ENCODE results near the gene CHD3. TPM values are rescaled to one million over a fixed set of nuclear protein-coding genes. Genes with fewer than 3 reads are reported as not detected.

CHD3 gene
- polyA plus RNA-seq, 1 experiment, result 49.1 TPM

DNA sequence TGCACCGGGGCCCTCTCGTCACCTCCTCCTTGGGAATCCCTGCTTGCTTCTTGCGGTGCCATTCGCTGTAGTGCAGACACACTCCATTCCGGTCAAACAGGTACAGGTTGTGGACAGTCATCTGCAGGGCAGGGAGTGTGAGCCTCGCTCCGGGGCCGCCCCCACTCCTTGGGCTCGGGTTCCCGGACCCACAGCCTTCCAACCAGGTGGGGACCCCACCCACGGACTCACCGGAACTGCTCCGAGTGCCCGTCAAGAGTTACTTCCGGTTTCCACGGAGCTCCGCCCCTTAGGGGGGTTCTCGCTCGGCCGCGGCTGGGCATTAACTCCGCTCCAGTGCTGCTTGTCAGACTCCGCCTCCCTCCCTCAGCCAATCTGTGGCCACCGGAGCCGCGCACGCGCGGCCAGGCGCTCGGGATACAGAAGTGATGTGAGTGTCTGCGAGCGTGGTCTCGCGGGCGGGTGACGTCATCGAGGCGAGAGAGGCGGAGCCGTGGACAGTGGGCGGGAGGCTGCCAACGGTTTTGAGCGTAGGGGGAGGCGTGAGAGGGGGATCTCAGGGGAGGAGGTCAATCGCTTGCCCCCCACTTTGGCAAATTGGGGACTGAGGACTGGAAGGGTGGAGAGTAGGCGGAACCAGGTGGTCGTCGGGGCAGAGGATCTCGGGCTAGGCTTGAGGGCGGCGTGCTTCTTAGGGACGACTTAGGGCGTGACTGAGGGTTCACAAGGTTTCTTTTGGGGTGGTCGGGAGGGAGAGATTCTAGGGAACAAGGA lies 43.3 kb downstream of the CHD3 start, which contains the start of the genes CNTROB and TRAPPC1:
TSS of gene CNTROB (plus strand) at position 498 of the 774 bp plus-strand sequence. CDS start 874 bp downstream, outside the sequence.
TSS of gene TRAPPC1 (minus strand) at position 238 of the 774 bp plus-strand sequence. CDS start at position 121, 117 bp downstream.
- peak within 1 kb of the TSS; percentile 68 for H3K4me3 ChIP-seq (ENCODE audit: low read depth, low read length)
- TF ChIP-seq, protein P1, sequence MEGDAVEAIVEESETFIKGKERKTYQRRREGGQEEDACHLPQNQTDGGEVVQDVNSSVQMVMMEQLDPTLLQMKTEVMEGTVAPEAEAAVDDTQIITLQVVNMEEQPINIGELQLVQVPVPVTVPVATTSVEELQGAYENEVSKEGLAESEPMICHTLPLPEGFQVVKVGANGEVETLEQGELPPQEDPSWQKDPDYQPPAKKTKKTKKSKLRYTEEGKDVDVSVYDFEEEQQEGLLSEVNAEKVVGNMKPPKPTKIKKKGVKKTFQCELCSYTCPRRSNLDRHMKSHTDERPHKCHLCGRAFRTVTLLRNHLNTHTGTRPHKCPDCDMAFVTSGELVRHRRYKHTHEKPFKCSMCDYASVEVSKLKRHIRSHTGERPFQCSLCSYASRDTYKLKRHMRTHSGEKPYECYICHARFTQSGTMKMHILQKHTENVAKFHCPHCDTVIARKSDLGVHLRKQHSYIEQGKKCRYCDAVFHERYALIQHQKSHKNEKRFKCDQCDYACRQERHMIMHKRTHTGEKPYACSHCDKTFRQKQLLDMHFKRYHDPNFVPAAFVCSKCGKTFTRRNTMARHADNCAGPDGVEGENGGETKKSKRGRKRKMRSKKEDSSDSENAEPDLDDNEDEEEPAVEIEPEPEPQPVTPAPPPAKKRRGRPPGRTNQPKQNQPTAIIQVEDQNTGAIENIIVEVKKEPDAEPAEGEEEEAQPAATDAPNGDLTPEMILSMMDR (IDR thresholded peaks at IDR 0.05; ENCODE audit: insufficient read depth, low read depth, low read length), result no peak
- ChIA-PET CTCF (interaction anchor here (0.6 to 4.9 kb wide), 17 partner anchors 10 to 189 kb away, joined by 3 to 46 read pairs (median 4); partner anchors contain the start of gene RNF227), POLR2A (interaction anchor here (0.6 to 1.0 kb wide), 2 partner anchors 43 to 454 kb away, joined by 3 to 5 read pairs; no protein-coding TSS in a partner anchor)
- no peaks in the 10 kb centered on the region for H3K27me3 ChIP-seq (ENCODE audit: control insufficient read depth, insufficient read depth, low read length)
- DNase-seq (ENCODE audit: low read depth), result peak; percentile 97
- H3K36me3 ChIP-seq (ENCODE audit: control insufficient read depth, insufficient read depth, low read length), result peaks cover 1% of the 10 kb centered on the region

DNA sequence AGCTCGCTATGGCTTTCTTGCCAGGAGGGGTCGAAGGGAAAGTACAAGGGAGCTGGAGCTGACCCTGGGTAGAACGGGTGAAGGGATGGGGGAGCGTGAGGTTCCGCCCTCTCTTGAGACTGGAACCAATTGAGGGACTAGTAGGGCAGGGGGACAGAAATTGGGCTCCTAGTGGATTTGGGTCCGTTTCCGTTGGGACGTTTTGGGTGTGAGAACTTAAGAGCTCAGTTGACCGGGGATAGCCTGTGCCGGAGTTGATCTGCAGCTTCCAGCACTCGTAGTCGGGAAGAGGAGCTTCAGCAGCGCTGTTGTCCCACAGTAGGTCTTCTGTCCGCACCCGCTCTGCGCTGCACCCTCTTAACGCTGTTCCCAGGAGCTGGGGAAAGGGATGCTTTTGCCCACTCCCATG lies 43.9 kb downstream of the CHD3 start:
- Histone ChIP-seq H3K36me3 (ENCODE audit: control insufficient read depth, insufficient read depth, low read length) (peaks cover 1% of the 10 kb centered on the region), H3K4me3 (ENCODE audit: low read depth, low read length) (peak overlapping the region; percentile 64), H3K27me3 (ENCODE audit: control insufficient read depth, insufficient read depth, low read length) (no peaks in the 10 kb centered on the region)
- CTCF ChIA-PET, result interaction anchor here (0.9 to 4.9 kb wide), 16 partner anchors 10 to 189 kb away, joined by 3 to 46 read pairs (median 4); partner anchors contain the start of gene RNF227
- DNase-seq (ENCODE audit: low read depth), result no peak
- POLR2A ChIA-PET, result interaction anchor here (0.6 to 1.0 kb wide), 3 partner anchors 17 to 455 kb away, joined by 3 to 5 read pairs (median 3); partner anchors contain the start of gene RNF227
- TF ChIP-seq, protein P1 (IDR thresholded peaks at IDR 0.05; ENCODE audit: insufficient read depth, low read depth, low read length), result no peak

DNA sequence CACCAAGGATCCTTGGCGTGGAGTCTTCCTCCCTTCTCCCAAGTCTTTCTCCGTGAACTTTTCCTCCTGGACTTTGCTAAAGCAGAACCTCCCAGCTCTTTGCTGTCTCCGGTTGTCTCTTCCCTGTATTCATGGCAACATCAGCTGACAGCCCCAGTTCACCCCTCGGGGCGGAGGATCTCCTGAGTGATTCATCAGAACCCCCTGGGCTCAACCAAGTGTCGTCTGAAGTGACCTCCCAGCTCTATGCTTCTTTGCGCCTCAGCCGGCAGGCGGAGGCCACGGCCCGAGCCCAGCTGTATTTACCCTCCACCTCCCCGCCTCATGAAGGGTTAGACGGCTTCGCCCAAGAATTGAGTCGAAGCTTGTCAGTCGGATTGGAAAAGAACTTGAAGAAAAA lies 44.4 kb downstream of the CHD3 start:
- Histone ChIP-seq H3K4me3 (ENCODE audit: low read depth, low read length) (peak overlapping the region; percentile 64), H3K36me3 (ENCODE audit: control insufficient read depth, insufficient read depth, low read length) (peaks cover 1% of the 10 kb centered on the region), H3K27me3 (ENCODE audit: control insufficient read depth, insufficient read depth, low read length) (no peaks in the 10 kb centered on the region)
- POLR2A ChIA-PET, result interaction anchor here (0.9 kb wide), 1 partner anchor 17 kb away, joined by 3 read pairs; the partner anchor contains the start of gene RNF227
- TF ChIP-seq, protein P1 (IDR thresholded peaks at IDR 0.05; ENCODE audit: insufficient read depth, low read depth, low read length), result peak; percentile 49
- DNase-seq (ENCODE audit: low read depth), result no peak
- CTCF ChIA-PET, result interaction anchor here (0.7 to 4.9 kb wide), 12 partner anchors 10 to 190 kb away, joined by 3 to 46 read pairs (median 4); partner anchors contain the start of gene RNF227

DNA sequence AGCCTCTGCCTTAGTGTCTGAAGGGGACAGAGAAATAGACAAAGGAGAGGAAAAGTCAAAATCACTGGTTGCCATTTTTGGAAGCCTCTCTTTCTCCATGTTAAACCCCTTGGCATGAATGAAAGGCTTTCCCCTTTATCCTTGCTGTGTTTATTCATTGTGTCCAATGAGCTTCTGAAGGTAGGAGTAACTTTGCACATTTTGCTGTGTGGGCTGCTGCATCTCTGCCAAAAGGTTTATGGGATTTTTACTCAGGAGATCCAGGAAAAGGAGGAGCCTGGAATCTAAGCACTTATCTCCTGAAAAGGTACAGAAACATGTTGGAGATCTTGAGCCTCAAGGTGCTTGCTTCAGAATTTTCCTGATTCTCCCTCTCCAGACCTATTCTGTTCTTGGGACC lies 47.3 kb downstream of the CHD3 start:
- TF ChIP-seq, protein P1 (IDR thresholded peaks at IDR 0.05; ENCODE audit: insufficient read depth, low read depth, low read length), result no peak

DNA sequence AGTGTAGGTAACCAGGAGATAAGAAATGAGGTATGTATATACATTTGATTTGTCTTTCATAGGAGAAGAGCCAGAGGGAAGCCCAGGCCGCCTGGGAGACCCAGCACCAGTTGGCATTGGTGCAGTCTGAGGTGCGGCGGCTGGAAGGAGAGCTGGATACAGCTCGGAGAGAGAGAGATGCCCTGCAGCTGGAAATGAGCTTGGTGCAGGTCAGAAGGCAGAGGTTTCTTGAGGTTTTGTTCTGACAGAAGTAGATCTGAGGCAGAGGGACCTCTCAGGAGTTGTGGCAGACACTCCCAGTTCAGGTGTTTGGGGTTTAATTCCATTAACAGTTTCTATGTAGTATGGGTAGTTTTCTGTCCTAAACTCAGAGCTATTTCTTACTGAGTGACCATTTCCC lies 51.4 kb downstream of the CHD3 start:
- no peak for DNase-seq (ENCODE audit: low read depth)
- TF ChIP-seq, protein P1 (IDR thresholded peaks at IDR 0.05; ENCODE audit: insufficient read depth, low read depth, low read length), result no peak
- H3K36me3 ChIP-seq (ENCODE audit: control insufficient read depth, insufficient read depth, low read length), result peaks cover 22% of the 10 kb centered on the region
- ChIA-PET POLR2A (no interaction called here), CTCF (interaction anchor here (1.4 to 2.7 kb wide), 3 partner anchors 45 to 78 kb away, joined by 3 to 12 read pairs (median 4); no protein-coding TSS in a partner anchor)
- no peaks in the 10 kb centered on the region for H3K27me3 ChIP-seq (ENCODE audit: control insufficient read depth, insufficient read depth, low read length)
- H3K4me3 ChIP-seq (ENCODE audit: low read depth, low read length), result no peak overlapping the region

More for the DNA sequence above, 47.3 kb downstream of the CHD3 start:
- H3K4me3 ChIP-seq (ENCODE audit: low read depth, low read length), result no peak overlapping the region
- H3K27me3 ChIP-seq (ENCODE audit: control insufficient read depth, insufficient read depth, low read length), result no peaks in the 10 kb centered on the region
- ChIA-PET POLR2A (no interaction called here), CTCF (interaction anchor here (0.6 to 1.4 kb wide), 4 partner anchors 37 to 105 kb away, joined by 3 read pairs; no protein-coding TSS in a partner anchor)
- peaks cover 8% of the 10 kb centered on the region for H3K36me3 ChIP-seq (ENCODE audit: control insufficient read depth, insufficient read depth, low read length)
- no peak for DNase-seq (ENCODE audit: low read depth)
